OCI-LY1 (cell line): ENCODE results near the gene SCAI.
A peak's percentile ranks its signal among the peaks of the same experiment; 100 is the strongest.
"Not testable (repeated sequence)": the region's sequence is repeated elsewhere in the genome, so short reads cannot be mapped to it uniquely, and the experiment has no call there.

ENCODE experiments used
- H2AFZ ChIP-seq: fragments of 200-600 bp; sonication (generic), shearing (Covaris generic); 2 replicates; pipeline ENCODE4 v1.6.0; 2014; ENCODE audit warnings: antibody characterized with exemption, mild to moderate bottlenecking, low read length
- H3F3A ChIP-seq: fragments of 200-600 bp; sonication (generic), shearing (Covaris generic); 2 replicates; pipeline ENCODE4 v1.6.0; 2014; ENCODE audit warnings: mild to moderate bottlenecking, antibody characterized with exemption, low read length, moderate library complexity; ENCODE audit not compliant: insufficient read depth
- H3K27ac ChIP-seq: fragments of 200-600 bp; sonication (generic); 2 replicates; pipeline ENCODE4 v1.5.1; 2014; ENCODE audit warnings: low read length, mixed run types, mild to moderate bottlenecking, low read depth; ENCODE audit not compliant: poor library complexity, severe bottlenecking
- H3K27me3 ChIP-seq: fragments of 200-600 bp; sonication (generic); 2 replicates; pipeline ENCODE4 v1.6.0; 2014; ENCODE audit warnings: antibody characterized with exemption, mild to moderate bottlenecking, low read length, moderate library complexity; ENCODE audit not compliant: insufficient read depth
- H3K36me3 ChIP-seq: fragments of 200-600 bp; sonication (generic); 2 replicates; pipeline ENCODE4 v1.6.1; 2014; ENCODE audit warnings: mild to moderate bottlenecking, antibody characterized with exemption, low read length, moderate library complexity, mixed read lengths; ENCODE audit not compliant: insufficient read depth
- H3K4me1 ChIP-seq: fragments of 200-600 bp; sonication (generic); 2 replicates; pipeline ENCODE4 v1.5.1; 2014; ENCODE audit warnings: mild to moderate bottlenecking, low read length, moderate library complexity; ENCODE audit not compliant: insufficient read depth, severe bottlenecking
- H3K4me2 ChIP-seq: fragments of 200-600 bp; sonication (generic), shearing (Covaris generic); 2 replicates; pipeline ENCODE4 v1.6.1; 2014; ENCODE audit warnings: low read length
- H3K4me3 ChIP-seq: fragments of 200-600 bp; sonication (generic); 2 replicates; pipeline ENCODE4 v1.5.1; 2014; ENCODE audit warnings: low read length, low read depth, mild to moderate bottlenecking, mixed read lengths; ENCODE audit not compliant: poor library complexity, severe bottlenecking
- H3K79me2 ChIP-seq: fragments of 200-600 bp; shearing (Covaris generic); 2 replicates; pipeline ENCODE4 v1.6.1; 2016; ENCODE audit warnings: mixed run types, low read length, mixed read lengths; ENCODE audit not compliant: insufficient read depth
- H3K9ac ChIP-seq: fragments of 200-600 bp; sonication (generic), shearing (Covaris generic); 2 replicates; pipeline ENCODE4 v1.6.1; 2014; ENCODE audit warnings: mild to moderate bottlenecking, low read length, mixed read lengths
- H3K9me2 ChIP-seq: fragments of 200-600 bp; sonication (generic), shearing (Covaris generic); 2 replicates; pipeline ENCODE4 v1.6.1; 2014; ENCODE audit warnings: low read depth, mild to moderate bottlenecking, low read length, mixed read lengths
- H3K9me3 ChIP-seq: fragments of 200-600 bp; shearing (Covaris generic); 2 replicates; pipeline ENCODE4 v1.6.1; 2014; ENCODE audit warnings: low read length, mixed read lengths
- H4K20me1 ChIP-seq: fragments of 200-600 bp; sonication (generic), shearing (Covaris generic); 2 replicates; pipeline ENCODE4 v1.6.0; 2016; ENCODE audit warnings: mild to moderate bottlenecking, low read length; ENCODE audit not compliant: insufficient read depth
- EZH2 ChIP-seq: fragments of 200-600 bp; sonication (generic), shearing (Covaris generic); IDR thresholded peaks from 2 replicates; pipeline ENCODE4 v1.8.0; 2017; ENCODE audit warnings: borderline replicate concordance, mixed run types, mild to moderate bottlenecking, antibody characterized with exemption, low read length, moderate library complexity, mixed read lengths
- TF ChIP-seq, protein P1 (sequence below): fragments of 200-600 bp; sonication (generic), shearing (Covaris generic); IDR thresholded peaks from 2 replicates; pipeline ENCODE4 v1.5.1; 2017; ENCODE audit warnings: mild to moderate bottlenecking, antibody characterized with exemption, low read length, moderate library complexity, mixed read lengths

SCAI gene

DNA sequence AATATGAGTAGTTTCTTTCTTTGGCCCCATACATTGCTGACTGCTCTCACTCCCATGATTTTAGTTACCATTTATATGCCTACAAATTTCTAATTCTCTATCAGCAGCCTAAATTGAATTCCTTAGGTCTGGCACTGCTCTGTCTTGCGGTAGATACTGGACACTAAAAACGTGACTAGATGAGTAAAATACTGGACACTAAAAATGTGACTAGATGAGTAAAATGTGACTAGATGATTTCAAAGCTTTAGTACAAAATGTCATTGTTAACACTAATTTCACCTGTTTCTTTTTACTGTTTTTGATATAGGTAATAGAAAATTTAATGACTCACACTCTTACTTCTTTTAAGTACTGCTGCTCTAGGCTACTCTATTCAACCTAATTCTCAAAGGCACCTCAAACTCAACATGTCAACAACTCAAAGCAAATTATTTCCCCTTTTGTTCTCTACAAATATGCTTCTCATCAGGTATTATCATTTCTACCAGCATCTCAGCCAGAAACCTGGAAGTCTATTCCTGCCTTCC, 171.0 kb downstream of the SCAI start:
- Histone ChIP-seq H3K4me2 (no peak overlapping the region), H4K20me1 (no peaks in the 10 kb centered on the region), H3K9me2 (no peaks in the 10 kb centered on the region), H3K4me1 (no peaks in the 10 kb centered on the region), H3F3A (no peaks in the 10 kb centered on the region), H3K4me3 (no peak overlapping the region), H3K36me3 (peaks cover 75% of the 10 kb centered on the region), H3K27ac (no peak overlapping the region), H3K9me3 (no peaks in the 10 kb centered on the region), H2AFZ (no peak overlapping the region), H3K79me2 (no peaks in the 10 kb centered on the region), H3K9ac (no peak overlapping the region), H3K27me3 (no peaks in the 10 kb centered on the region)
- TF ChIP-seq EZH2, result no peak
- TF ChIP-seq, protein P1, sequence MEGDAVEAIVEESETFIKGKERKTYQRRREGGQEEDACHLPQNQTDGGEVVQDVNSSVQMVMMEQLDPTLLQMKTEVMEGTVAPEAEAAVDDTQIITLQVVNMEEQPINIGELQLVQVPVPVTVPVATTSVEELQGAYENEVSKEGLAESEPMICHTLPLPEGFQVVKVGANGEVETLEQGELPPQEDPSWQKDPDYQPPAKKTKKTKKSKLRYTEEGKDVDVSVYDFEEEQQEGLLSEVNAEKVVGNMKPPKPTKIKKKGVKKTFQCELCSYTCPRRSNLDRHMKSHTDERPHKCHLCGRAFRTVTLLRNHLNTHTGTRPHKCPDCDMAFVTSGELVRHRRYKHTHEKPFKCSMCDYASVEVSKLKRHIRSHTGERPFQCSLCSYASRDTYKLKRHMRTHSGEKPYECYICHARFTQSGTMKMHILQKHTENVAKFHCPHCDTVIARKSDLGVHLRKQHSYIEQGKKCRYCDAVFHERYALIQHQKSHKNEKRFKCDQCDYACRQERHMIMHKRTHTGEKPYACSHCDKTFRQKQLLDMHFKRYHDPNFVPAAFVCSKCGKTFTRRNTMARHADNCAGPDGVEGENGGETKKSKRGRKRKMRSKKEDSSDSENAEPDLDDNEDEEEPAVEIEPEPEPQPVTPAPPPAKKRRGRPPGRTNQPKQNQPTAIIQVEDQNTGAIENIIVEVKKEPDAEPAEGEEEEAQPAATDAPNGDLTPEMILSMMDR, result no peak

DNA sequence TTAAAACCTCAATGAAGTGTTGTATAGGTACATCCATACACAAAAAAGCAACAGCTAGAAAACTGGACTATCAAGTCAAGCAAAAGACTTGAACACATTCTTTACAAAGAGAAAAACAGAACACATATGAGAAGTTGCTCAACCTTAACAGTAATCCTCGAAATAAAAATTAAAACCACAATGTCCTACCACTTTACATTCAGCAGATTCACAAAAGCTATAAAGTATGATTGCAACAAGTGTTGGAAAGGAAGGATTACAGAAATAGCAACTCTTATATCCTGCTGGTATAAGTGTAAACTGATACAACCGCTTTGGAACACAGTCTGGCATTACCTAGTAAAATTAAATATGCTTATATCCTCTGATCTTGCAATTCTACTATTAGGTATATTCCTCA, 173.9 kb downstream of the SCAI start:
- H2AFZ ChIP-seq, result no peak overlapping the region
- no peaks in the 10 kb centered on the region for H3F3A ChIP-seq
- H3K79me2 ChIP-seq, result no peaks in the 10 kb centered on the region
- H3K4me2 ChIP-seq, result no peak overlapping the region
- no peak overlapping the region for H3K27ac ChIP-seq
- no peaks in the 10 kb centered on the region for H3K9me3 ChIP-seq
- H3K4me1 ChIP-seq, result peaks cover 24% of the 10 kb centered on the region
- no peaks in the 10 kb centered on the region for H3K9me2 ChIP-seq
- H3K4me3 ChIP-seq, result no peak overlapping the region
- H4K20me1 ChIP-seq, result no peaks in the 10 kb centered on the region
- H3K36me3 ChIP-seq, result peaks cover 58% of the 10 kb centered on the region
- H3K9ac ChIP-seq, result no peak overlapping the region
- no peaks in the 10 kb centered on the region for H3K27me3 ChIP-seq
- no peak for TF ChIP-seq EZH2
- TF ChIP-seq, protein P1, result no peak

DNA sequence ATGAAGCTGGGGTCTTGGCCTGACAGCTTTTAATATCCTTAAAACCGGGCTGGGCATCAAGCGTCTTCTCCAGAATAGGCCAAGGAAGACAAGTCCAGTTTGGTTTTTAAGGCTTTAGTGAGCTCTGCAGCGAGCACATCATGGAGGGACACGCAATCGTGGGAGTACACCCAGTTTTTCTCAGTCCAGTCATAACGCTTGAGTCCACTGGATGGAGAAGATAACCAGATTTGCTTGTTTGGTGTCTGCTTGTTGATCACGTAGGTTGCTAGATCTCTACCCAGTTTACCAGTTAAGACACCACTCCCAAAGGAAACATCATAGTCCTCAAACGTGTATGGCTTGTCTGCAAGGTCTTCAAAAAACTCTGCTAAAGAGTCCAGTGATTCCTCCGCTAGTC, 175.1 kb downstream of the SCAI start:
- H3K9me3 ChIP-seq, result no peaks in the 10 kb centered on the region

DNA sequence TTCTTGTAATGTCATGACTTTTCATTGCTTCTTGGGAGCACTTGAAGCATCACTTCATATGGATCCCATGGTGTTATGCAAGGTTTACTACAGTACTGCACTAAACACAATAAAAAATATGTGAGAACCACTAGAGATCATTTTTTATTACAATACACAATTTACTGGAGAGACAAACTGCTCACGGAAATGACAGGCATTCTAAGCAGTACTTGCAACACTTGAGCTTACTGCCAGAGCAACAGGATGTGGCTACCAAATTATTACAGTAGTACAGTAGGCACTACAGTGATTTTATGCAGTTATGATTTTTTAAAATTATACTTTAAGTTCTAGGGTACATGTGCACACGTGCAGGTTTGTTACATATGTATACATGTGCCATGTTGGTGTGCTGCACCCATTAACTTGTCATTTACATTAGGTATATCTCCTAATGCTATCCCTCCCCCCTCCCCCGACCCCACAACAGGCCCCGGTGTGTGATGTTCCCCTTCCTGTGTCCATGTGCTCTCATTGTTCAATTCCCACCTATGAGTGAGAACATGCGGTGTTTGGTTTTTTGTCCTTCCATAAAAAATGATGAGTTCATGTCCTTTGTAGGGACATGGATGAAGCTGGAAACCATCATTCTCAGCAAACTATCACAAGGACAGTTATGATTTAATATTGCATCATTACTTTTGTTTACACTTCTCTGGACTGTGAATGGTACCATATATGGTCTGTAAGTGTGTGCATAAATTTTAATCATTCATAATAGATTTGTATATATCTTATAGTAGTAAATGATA, 177.4 kb downstream of the SCAI start:
- not testable (repeated sequence) for H2AFZ ChIP-seq, H3K9me3 ChIP-seq, H3K4me2 ChIP-seq, H3K9me2 ChIP-seq, H3K79me2 ChIP-seq, H3K27me3 ChIP-seq, H4K20me1 ChIP-seq, H3K9ac ChIP-seq, H3F3A ChIP-seq, H3K4me3 ChIP-seq
- Histone ChIP-seq H3K27ac (peak overlapping the region; percentile 45), H3K4me1 (peaks cover 29% of the 10 kb centered on the region), H3K36me3 (peaks cover 32% of the 10 kb centered on the region; the same call in 1 of the 2 replicates)

More for the DNA sequence above, 175.1 kb downstream of the SCAI start:
- H3K79me2 ChIP-seq, result no peaks in the 10 kb centered on the region
- H2AFZ ChIP-seq, result no peak overlapping the region
- no peaks in the 10 kb centered on the region for H3F3A ChIP-seq
- no peak overlapping the region for H3K9ac ChIP-seq
- H3K27ac ChIP-seq, result no peak overlapping the region
- H3K9me2 ChIP-seq, result no peaks in the 10 kb centered on the region
- no peak overlapping the region for H3K4me3 ChIP-seq
- H3K27me3 ChIP-seq, result no peaks in the 10 kb centered on the region
- TF ChIP-seq, protein P1, result no peak
- no peak for TF ChIP-seq EZH2
- H4K20me1 ChIP-seq, result no peaks in the 10 kb centered on the region
- peaks cover 29% of the 10 kb centered on the region for H3K4me1 ChIP-seq
- peaks cover 46% of the 10 kb centered on the region for H3K36me3 ChIP-seq
- H3K4me2 ChIP-seq, result no peak overlapping the region
